Epithelial cell of esophagus (primary cell): ENCODE results near the gene ZDHHC14.

Experiments
- DNase-seq: peaks from one replicate; pipeline ENCODE4 v3.0.0; 2010; ENCODE audit warnings: low read depth
- H3K4me3 ChIP-seq: 2 replicates; pipeline ENCODE4 v1.5.1; 2011; ENCODE audit warnings: mild to moderate bottlenecking, low read length, control low read depth
- TF ChIP-seq, protein P1 (sequence below): IDR thresholded peaks from 2 replicates; pipeline ENCODE4 v1.5.1; 2011; ENCODE audit warnings: low read depth, mild to moderate bottlenecking, low read length, control low read depth, inconsistent platforms; ENCODE audit not compliant: insufficient read depth; ENCODE audit errors: missing control alignments

Gene ZDHHC14

GRCh38 chr6:157339432-157339831 lies 41.6 kb upstream of the ZDHHC14 start:
- TF ChIP-seq, protein P1, sequence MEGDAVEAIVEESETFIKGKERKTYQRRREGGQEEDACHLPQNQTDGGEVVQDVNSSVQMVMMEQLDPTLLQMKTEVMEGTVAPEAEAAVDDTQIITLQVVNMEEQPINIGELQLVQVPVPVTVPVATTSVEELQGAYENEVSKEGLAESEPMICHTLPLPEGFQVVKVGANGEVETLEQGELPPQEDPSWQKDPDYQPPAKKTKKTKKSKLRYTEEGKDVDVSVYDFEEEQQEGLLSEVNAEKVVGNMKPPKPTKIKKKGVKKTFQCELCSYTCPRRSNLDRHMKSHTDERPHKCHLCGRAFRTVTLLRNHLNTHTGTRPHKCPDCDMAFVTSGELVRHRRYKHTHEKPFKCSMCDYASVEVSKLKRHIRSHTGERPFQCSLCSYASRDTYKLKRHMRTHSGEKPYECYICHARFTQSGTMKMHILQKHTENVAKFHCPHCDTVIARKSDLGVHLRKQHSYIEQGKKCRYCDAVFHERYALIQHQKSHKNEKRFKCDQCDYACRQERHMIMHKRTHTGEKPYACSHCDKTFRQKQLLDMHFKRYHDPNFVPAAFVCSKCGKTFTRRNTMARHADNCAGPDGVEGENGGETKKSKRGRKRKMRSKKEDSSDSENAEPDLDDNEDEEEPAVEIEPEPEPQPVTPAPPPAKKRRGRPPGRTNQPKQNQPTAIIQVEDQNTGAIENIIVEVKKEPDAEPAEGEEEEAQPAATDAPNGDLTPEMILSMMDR = no peak
- H3K4me3 ChIP-seq = no peak overlapping the region
- no peak for DNase-seq

- TF ChIP-seq, protein P1 = no peak
- DNase-seq = peak; percentile 34
- no peak overlapping the region for H3K4me3 ChIP-seq
Measured at GRCh38 chr6:157343732-157344131, 37.3 kb upstream of the ZDHHC14 start.

GRCh38 chr6:157346373-157346772 lies 34.6 kb upstream of the ZDHHC14 start:
- TF ChIP-seq, protein P1 = no peak
- H3K4me3 ChIP-seq = no peak overlapping the region
- DNase-seq = no peak

- TF ChIP-seq, protein P1 = no peak
- DNase-seq = no peak
- H3K4me3 ChIP-seq = no peak overlapping the region
Measured at GRCh38 chr6:157358287-157358686, 22.7 kb upstream of the ZDHHC14 start.

- TF ChIP-seq, protein P1 = no peak
- DNase-seq = no peak
- H3K4me3 ChIP-seq = no peak overlapping the region
Measured at GRCh38 chr6:157361886-157362285, 19.1 kb upstream of the ZDHHC14 start.

- DNase-seq = no peak
- no peak overlapping the region for H3K4me3 ChIP-seq
- TF ChIP-seq, protein P1 = no peak
Measured at GRCh38 chr6:157364705-157365104, 16.3 kb upstream of the ZDHHC14 start.

DNA sequence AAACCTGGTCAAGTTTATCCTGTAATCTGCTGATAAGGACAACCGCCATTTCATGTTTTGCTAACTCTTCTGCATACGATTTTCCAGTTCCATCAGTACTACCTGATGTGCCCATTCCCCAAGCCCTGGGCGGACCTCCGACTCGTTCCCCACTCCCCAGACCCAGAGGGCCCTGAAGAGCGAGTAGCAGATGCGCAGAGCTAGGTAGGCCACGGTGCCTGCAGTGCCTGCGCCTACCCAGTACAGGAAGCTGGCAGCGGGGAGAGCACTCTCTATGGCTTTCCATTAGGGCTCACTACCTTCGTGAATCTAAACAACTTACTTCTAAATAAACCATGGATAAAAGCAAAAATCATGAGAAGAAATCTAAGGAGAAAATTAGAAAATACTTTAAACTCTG lies 14.3 kb upstream of the ZDHHC14 start:
- no peak overlapping the region for H3K4me3 ChIP-seq
- no peak for DNase-seq
- TF ChIP-seq, protein P1 = no peak
